Measurements from ENCODE around the gene TMEM186. TPM values are rescaled to one million over a fixed set of nuclear protein-coding genes. Genes with fewer than 3 reads are reported as not detected.

TMEM186 gene
- total and polyA plus RNA-seq, 2 of the 8 experiments (the other 6 are each of a cell fraction or from before 2014, with no cell fraction given): 13.1 TPM

- TF ChIP-seq CTCF (IDR thresholded peaks at IDR 0.05; ENCODE audit: control extremely low read depth in 1 of 3, insufficient read depth in 1 of 3, low read depth in 1 of 3, low read length in 3 of 3) (no peak), SRF (IDR thresholded peaks at IDR 0.05; ENCODE audit: low read depth, low read length) (no peak), TAF7 (optimal IDR thresholded peaks at IDR 0.05; ENCODE audit: borderline replicate concordance, low read depth, low read length) (no peak), CHD1 (IDR thresholded peaks at IDR 0.05; ENCODE audit: low read depth, low read length) (no peak), MAX (IDR thresholded peaks at IDR 0.05) (no peak), TEAD4 (IDR thresholded peaks at IDR 0.05; ENCODE audit: low read depth, low read length) (no peak), CEBPB (IDR thresholded peaks at IDR 0.05; ENCODE audit: low read depth, low read length) (no peak), RXRA (IDR thresholded peaks at IDR 0.05; ENCODE audit: insufficient read depth, low read depth, low read length) (no peak)
Observed at GRCh38 chr16:8806272-8806983, 9.0 kb upstream of the TMEM186 start (continued).

Measured in H1 (cell line).